ENCODE data around the gene RAB11FIP2.

RAB11FIP2 gene

GRCh38 chr10:117955176-117955575 lies 91.6 kb downstream of the RAB11FIP2 start:
- in situ Hi-C loops (cut with HindIII; ENCODE audit: low pct_ligation_motif_present, low pct_unique_long_range_greater_than_20kb, low sequenced_read_pairs) = no loop called here
- DNase-seq = no peak
